ENCODE results near the gene HMCN1.

The HMCN1 gene

DNA sequence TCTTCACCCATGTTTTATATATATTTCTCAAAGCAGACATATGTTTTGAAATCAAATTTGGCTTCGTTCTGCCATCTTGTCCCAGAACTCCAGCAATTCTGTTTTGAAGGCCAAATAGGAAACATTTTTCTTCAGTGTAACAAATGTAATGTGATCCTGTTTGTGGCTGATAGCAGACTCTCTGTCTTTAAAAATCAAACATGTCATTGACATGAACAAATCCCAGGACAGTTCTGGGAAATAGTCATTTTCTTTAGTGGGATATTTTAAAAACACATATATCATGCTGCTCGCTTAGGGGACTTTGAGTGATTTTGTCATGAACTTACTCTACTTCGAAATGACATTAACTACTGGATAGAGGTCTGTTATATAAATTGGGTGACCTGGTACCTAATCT lies 51.4 kb downstream of the HMCN1 start:
- no peaks in the 10 kb centered on the region for H3K79me2 ChIP-seq (ENCODE audit: insufficient read depth, low read length)

DNA sequence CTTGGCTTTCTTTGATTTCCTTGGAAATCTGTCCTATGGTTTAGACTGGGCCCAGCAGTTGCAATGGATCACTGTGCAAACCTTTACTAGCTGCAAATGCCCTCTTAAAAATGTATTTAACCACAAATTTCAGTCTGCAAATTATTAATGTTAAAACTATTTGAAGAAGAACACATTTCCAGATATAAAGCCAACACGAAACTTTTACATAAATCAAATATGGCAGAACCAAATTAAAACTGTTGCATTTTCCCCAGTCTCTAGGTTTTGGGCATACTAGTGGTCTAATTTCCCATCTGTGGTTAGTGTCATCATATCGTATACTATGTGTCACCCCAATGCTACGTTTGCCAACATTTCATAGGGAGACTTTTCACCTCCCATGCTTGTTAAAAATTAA lies 52.3 kb downstream of the HMCN1 start:
- H3K4me2 ChIP-seq (ENCODE audit: low read depth, low read length, poor library complexity, severe bottlenecking) = no peak overlapping the region
- no peaks in the 10 kb centered on the region for H3K27me3 ChIP-seq (ENCODE audit: low read length)
- H2AFZ ChIP-seq (ENCODE audit: low read depth, low read length, severe bottlenecking) = no peak overlapping the region
- no peaks in the 10 kb centered on the region for H4K20me1 ChIP-seq (ENCODE audit: low read depth, low read length)
- no peak overlapping the region for H3K27ac ChIP-seq (ENCODE audit: low read depth, low read length)
- H3K9me2 ChIP-seq (replicated peaks; ENCODE audit: insufficient read depth, low read length) = no peaks in the 10 kb centered on the region
- H3K4me3 ChIP-seq (ENCODE audit: insufficient read depth, low read length, poor library complexity, severe bottlenecking) = no peak overlapping the region
- H3F3A ChIP-seq (ENCODE audit: insufficient read depth) = no peaks in the 10 kb centered on the region
- H3K36me3 ChIP-seq (ENCODE audit: low read length) = no peaks in the 10 kb centered on the region
- H3K9ac ChIP-seq (ENCODE audit: low read length) = no peak overlapping the region
- TF ChIP-seq CTCF (IDR thresholded peaks at IDR 0.05; ENCODE audit: insufficient read depth, low read length, poor library complexity, severe bottlenecking) (no peak), EZH2phosphoT487 (conservative IDR thresholded peaks at IDR 0.05; ENCODE audit: low read length) (no peak)
- no peaks in the 10 kb centered on the region for H3K9me3 ChIP-seq (ENCODE audit: insufficient read depth, low read length)
- no peaks in the 10 kb centered on the region for H3K79me2 ChIP-seq (ENCODE audit: insufficient read depth, low read length)

More for the DNA sequence above, 51.4 kb downstream of the HMCN1 start:
- Histone ChIP-seq H3K9me2 (replicated peaks; ENCODE audit: insufficient read depth, low read length) (no peaks in the 10 kb centered on the region), H3K27ac (ENCODE audit: low read depth, low read length) (no peak overlapping the region), H3K9me3 (ENCODE audit: insufficient read depth, low read length) (no peaks in the 10 kb centered on the region), H3K9ac (ENCODE audit: low read length) (no peak overlapping the region), H3K4me3 (ENCODE audit: insufficient read depth, low read length, poor library complexity, severe bottlenecking) (no peak overlapping the region), H3K36me3 (ENCODE audit: low read length) (no peaks in the 10 kb centered on the region), H3K27me3 (ENCODE audit: low read length) (no peaks in the 10 kb centered on the region), H3K4me2 (ENCODE audit: low read depth, low read length, poor library complexity, severe bottlenecking) (no peak overlapping the region), H3F3A (ENCODE audit: insufficient read depth) (no peaks in the 10 kb centered on the region), H2AFZ (ENCODE audit: low read depth, low read length, severe bottlenecking) (no peak overlapping the region), H4K20me1 (ENCODE audit: low read depth, low read length) (no peaks in the 10 kb centered on the region)
- no peak for TF ChIP-seq EZH2phosphoT487 (conservative IDR thresholded peaks at IDR 0.05; ENCODE audit: low read length)
- TF ChIP-seq CTCF (IDR thresholded peaks at IDR 0.05; ENCODE audit: insufficient read depth, low read length, poor library complexity, severe bottlenecking) = no peak

- no peaks in the 10 kb centered on the region for H3F3A ChIP-seq (ENCODE audit: insufficient read depth)
- TF ChIP-seq CTCF (IDR thresholded peaks at IDR 0.05; ENCODE audit: insufficient read depth, low read length, poor library complexity, severe bottlenecking) = no peak
- no peak for TF ChIP-seq EZH2phosphoT487 (conservative IDR thresholded peaks at IDR 0.05; ENCODE audit: low read length)
- no peak overlapping the region for H3K9ac ChIP-seq (ENCODE audit: low read length)
- no peaks in the 10 kb centered on the region for H3K79me2 ChIP-seq (ENCODE audit: insufficient read depth, low read length)
- H3K27ac ChIP-seq (ENCODE audit: low read depth, low read length) = no peak overlapping the region
- H3K27me3 ChIP-seq (ENCODE audit: low read length) = no peaks in the 10 kb centered on the region
- no peak overlapping the region for H3K4me3 ChIP-seq (ENCODE audit: insufficient read depth, low read length, poor library complexity, severe bottlenecking)
- H4K20me1 ChIP-seq (ENCODE audit: low read depth, low read length) = no peaks in the 10 kb centered on the region
- H3K36me3 ChIP-seq (ENCODE audit: low read length) = no peaks in the 10 kb centered on the region
- no peaks in the 10 kb centered on the region for H3K9me3 ChIP-seq (ENCODE audit: insufficient read depth, low read length)
- H3K4me2 ChIP-seq (ENCODE audit: low read depth, low read length, poor library complexity, severe bottlenecking) = no peak overlapping the region
- no peaks in the 10 kb centered on the region for H3K9me2 ChIP-seq (replicated peaks; ENCODE audit: insufficient read depth, low read length)
- H2AFZ ChIP-seq (ENCODE audit: low read depth, low read length, severe bottlenecking) = no peak overlapping the region
Observed at GRCh38 chr1:185787238-185787637, 53.0 kb downstream of the HMCN1 start.
